Loucy (cell line): ENCODE data around the gene TSHZ2.

Source experiments
- H2AFZ ChIP-seq: fragments of 200-600 bp; sonication (generic); 2 replicates; pipeline ENCODE4 v1.6.0; 2016; ENCODE audit warnings: antibody characterized with exemption, mild to moderate bottlenecking, low read length, moderate library complexity
- H3F3A ChIP-seq: fragments of 200-600 bp; 2 replicates; pipeline ENCODE4 v1.6.0; 2016; ENCODE audit warnings: antibody characterized with exemption, low read depth, mild to moderate bottlenecking
- H3K27me3 ChIP-seq: fragments of 200-600 bp; sonication (generic); 2 replicates; pipeline ENCODE4 v1.6.1; 2014; ENCODE audit warnings: low read length, mild to moderate bottlenecking; ENCODE audit not compliant: insufficient read depth, poor library complexity, severe bottlenecking
- H3K36me3 ChIP-seq: fragments of 200-600 bp; sonication (generic); 2 replicates; pipeline ENCODE4 v1.6.1; 2016; ENCODE audit warnings: low read length; ENCODE audit not compliant: insufficient read depth
- H3K4me1 ChIP-seq: fragments of 200-600 bp; sonication (generic); 2 replicates; pipeline ENCODE4 v1.5.1; 2014; ENCODE audit warnings: low read length, mild to moderate bottlenecking; ENCODE audit not compliant: insufficient read depth, poor library complexity, severe bottlenecking
- H3K4me2 ChIP-seq: fragments of 200-600 bp; sonication (generic); 2 replicates; pipeline ENCODE4 v1.6.0; 2014; ENCODE audit warnings: antibody characterized with exemption, low read length, low read depth, mild to moderate bottlenecking; ENCODE audit not compliant: poor library complexity, severe bottlenecking
- H3K4me3 ChIP-seq: fragments of 200-600 bp; sonication (generic); 2 replicates; pipeline ENCODE4 v1.5.1; 2014; ENCODE audit warnings: low read length, mild to moderate bottlenecking, mixed read lengths; ENCODE audit not compliant: poor library complexity, severe bottlenecking
- H3K79me2 ChIP-seq: fragments of 200-600 bp; sonication (generic); 2 replicates; pipeline ENCODE4 v1.6.1; 2014; ENCODE audit warnings: low read length; ENCODE audit not compliant: insufficient read depth
- H3K9ac ChIP-seq: fragments of 200-600 bp; sonication (generic); 2 replicates; pipeline ENCODE4 v1.6.0; 2014; ENCODE audit warnings: mild to moderate bottlenecking, low read depth, low read length, moderate library complexity; ENCODE audit not compliant: poor library complexity, severe bottlenecking
- H3K9me2 ChIP-seq: fragments of 200-600 bp; sonication (generic); replicated peaks from 2 replicates; pipeline ENCODE4 v1.6.1; 2016; ENCODE audit warnings: low read depth, low read length, mixed read lengths
- H3K9me3 ChIP-seq: fragments of 200-600 bp; sonication (generic); 2 replicates; pipeline ENCODE4 v1.6.1; 2014; ENCODE audit warnings: mild to moderate bottlenecking, antibody characterized with exemption, low read length, low read depth; ENCODE audit not compliant: insufficient read depth
- H4K20me1 ChIP-seq: fragments of 200-600 bp; sonication (generic); 2 replicates; pipeline ENCODE4 v1.6.0; 2014; ENCODE audit warnings: antibody characterized with exemption, low read length, mild to moderate bottlenecking; ENCODE audit not compliant: insufficient read depth, poor library complexity, severe bottlenecking
- CTCF ChIP-seq: fragments of 200-600 bp; sonication (generic); conservative IDR thresholded peaks from 2 replicates; pipeline ENCODE4 v1.5.1; 2014; ENCODE audit warnings: mild to moderate bottlenecking, antibody characterized with exemption, low read length
- EZH2phosphoT487 ChIP-seq: fragments of 200-600 bp; IDR thresholded peaks from 2 replicates; pipeline ENCODE4 v1.6.1; 2018; ENCODE audit warnings: antibody characterized with exemption, mild to moderate bottlenecking, moderate library complexity, borderline replicate concordance

TSHZ2 gene

GRCh38 chr20:53146201-53146891 lies 174.2 kb downstream of the TSHZ2 start:
- no peak overlapping the region for H3K9ac ChIP-seq
- no peaks in the 10 kb centered on the region for H3F3A ChIP-seq
- no peak for TF ChIP-seq CTCF
- no peak for TF ChIP-seq EZH2phosphoT487
- H3K79me2 ChIP-seq: no peaks in the 10 kb centered on the region
- H3K27me3 ChIP-seq: no peaks in the 10 kb centered on the region
- no peak overlapping the region for H2AFZ ChIP-seq
- H3K9me3 ChIP-seq: no peaks in the 10 kb centered on the region
- no peaks in the 10 kb centered on the region for H3K4me1 ChIP-seq
- H3K4me3 ChIP-seq: no peak overlapping the region
- no peaks in the 10 kb centered on the region for H4K20me1 ChIP-seq
- H3K4me2 ChIP-seq: no peak overlapping the region
- no peaks in the 10 kb centered on the region for H3K36me3 ChIP-seq
- H3K9me2 ChIP-seq: no peaks in the 10 kb centered on the region

DNA sequence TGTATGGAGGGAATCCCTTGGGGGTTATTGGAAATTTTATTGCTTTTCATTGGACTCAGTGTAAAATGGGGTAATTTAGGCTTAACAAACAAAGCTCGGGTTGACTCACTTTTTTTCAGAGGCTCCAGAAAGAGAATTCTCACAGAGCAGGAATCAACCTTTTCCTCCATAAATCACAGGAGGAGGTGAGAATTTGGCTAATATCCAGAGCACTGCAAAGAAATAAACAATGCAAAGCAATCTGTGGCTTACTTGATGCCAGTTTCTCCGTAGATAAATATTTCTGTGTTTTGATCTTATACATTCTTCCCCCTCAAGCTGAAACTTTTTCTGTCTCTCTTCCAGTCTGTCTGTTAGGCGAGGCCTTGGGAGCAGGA lies 176.6 kb downstream of the TSHZ2 start:
- Histone ChIP-seq H3K4me1 (no peaks in the 10 kb centered on the region), H3K4me2 (no peak overlapping the region), H3F3A (no peaks in the 10 kb centered on the region), H3K27me3 (no peaks in the 10 kb centered on the region), H3K79me2 (no peaks in the 10 kb centered on the region), H4K20me1 (no peaks in the 10 kb centered on the region), H3K9ac (no peak overlapping the region), H3K36me3 (no peaks in the 10 kb centered on the region), H3K9me3 (no peaks in the 10 kb centered on the region), H3K9me2 (no peaks in the 10 kb centered on the region), H2AFZ (no peak overlapping the region), H3K4me3 (no peak overlapping the region)
- no peak for TF ChIP-seq CTCF
- TF ChIP-seq EZH2phosphoT487: no peak

DNA sequence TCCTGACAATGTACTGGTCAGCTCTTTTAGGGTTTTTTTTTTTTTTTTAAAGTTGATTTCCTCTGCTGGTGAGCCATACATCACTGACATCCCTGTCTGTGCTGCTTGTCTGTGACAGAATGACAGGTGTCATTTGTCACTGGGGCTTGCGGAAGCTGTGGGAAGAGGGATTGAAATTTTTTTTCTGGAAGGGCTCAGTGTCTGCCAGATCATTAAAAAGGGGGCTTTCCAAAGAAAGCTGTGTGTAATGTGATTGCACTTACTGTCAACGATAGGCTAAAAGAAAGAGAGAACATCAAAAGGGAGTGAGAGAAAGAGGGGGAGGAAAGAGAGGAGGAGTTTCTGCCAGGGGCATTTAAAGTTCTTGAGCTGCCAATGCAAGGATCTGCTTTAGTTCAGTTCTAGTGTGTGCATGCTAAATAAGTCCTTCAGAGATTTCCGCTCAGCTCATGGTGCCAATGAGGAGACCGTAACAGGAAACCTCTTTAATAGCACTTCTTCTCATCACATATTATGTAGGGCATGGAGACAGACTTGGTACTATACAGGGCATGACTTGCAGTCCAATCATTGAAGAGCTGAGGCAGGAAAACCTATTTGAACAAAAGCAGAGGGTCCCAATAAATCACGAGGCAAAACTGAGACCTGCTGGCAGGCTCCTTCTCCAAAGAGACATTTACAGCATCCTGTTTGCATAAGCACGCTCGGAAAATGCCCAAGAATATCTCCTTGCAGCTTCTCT lies 177.2 kb downstream of the TSHZ2 start:
- TF ChIP-seq EZH2phosphoT487 (no peak), CTCF (no peak)
- H3K4me2 ChIP-seq: no peak overlapping the region
- H3K4me1 ChIP-seq: no peaks in the 10 kb centered on the region
- H3K27me3 ChIP-seq: no peaks in the 10 kb centered on the region
- H3K36me3 ChIP-seq: no peaks in the 10 kb centered on the region
- H3F3A ChIP-seq: no peaks in the 10 kb centered on the region
- H3K9me3 ChIP-seq: no peaks in the 10 kb centered on the region
- no peaks in the 10 kb centered on the region for H4K20me1 ChIP-seq
- no peak overlapping the region for H3K4me3 ChIP-seq
- H3K9me2 ChIP-seq: no peaks in the 10 kb centered on the region
- H3K9ac ChIP-seq: no peak overlapping the region
- no peak overlapping the region for H2AFZ ChIP-seq
- H3K79me2 ChIP-seq: no peaks in the 10 kb centered on the region
